Measurements from ENCODE around the gene RGS19. TPM values are rescaled to one million over a fixed set of nuclear protein-coding genes. Genes with fewer than 3 reads are reported as not detected.
"Not testable (repeated sequence)": the region's sequence is repeated elsewhere in the genome, so short reads cannot be mapped to it uniquely, and the experiment has no call there.

RGS19 gene, protein sequence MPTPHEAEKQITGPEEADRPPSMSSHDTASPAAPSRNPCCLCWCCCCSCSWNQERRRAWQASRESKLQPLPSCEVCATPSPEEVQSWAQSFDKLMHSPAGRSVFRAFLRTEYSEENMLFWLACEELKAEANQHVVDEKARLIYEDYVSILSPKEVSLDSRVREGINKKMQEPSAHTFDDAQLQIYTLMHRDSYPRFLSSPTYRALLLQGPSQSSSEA
- 18.5 and 21.3 TPM in 2 replicates for total RNA-seq (2014; rRNA removed; shearing (Covaris generic))

DNA sequence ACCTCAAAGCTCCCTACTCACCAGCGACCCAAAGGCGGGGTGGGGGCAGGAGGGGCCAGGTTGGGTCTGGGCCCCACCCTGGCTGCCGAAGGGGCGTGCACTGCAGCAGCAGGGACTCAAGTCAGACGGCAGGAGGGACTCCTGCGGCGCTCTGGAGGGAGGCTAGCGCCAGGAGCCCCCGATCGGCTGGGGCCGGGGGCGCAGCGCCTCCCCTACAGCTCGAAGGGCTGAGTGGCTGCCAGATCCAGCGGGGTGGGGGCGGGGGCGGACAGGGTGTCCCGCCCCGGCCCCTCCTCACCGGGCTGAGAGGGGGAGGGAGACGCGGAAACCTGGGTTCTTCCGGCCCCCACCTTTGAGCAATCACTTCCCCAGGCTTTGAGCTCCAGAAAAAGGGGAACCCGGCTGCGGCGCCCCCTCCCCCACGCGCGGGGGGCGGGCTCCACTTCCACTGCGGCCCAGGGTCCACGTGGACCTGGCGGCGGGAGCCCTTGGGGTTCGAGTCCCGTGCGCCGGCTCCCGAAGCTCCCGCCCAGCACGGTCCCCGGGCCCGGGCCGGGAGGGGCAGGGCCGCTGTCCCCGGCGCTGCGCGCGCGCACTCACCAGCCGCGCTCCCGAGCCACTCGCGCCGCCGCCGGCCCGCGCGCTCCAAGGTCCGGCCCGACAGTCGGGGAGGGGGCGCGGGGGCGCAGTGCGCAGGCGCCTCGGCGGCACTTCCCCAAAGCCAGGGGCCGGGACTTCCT, at the start of gene RGS19:
Gene RGS19 (minus strand): TSS at position 246 of the 740 bp plus-strand sequence. CDS start 2,632 bp downstream, outside the sequence.
- peak; percentile 62 to 68 for DNase-seq (ENCODE audit: low read depth in 1 of 2, low spot score in 2 of 2)
- H3K27ac ChIP-seq = no peak within 1 kb of the TSS
- peaks cover 16% of the 10 kb centered on the region for H3K27me3 ChIP-seq (replicated peaks)
- H3K36me3 ChIP-seq = peaks cover 8% of the 10 kb centered on the region
- H3K4me1 ChIP-seq (replicated peaks) = peaks cover 47% of the 10 kb centered on the region
- peak within 1 kb of the TSS; percentile 60 for H3K4me3 ChIP-seq
- H3K9me3 ChIP-seq (replicated peaks) = no peaks in the 10 kb centered on the region

DNA sequence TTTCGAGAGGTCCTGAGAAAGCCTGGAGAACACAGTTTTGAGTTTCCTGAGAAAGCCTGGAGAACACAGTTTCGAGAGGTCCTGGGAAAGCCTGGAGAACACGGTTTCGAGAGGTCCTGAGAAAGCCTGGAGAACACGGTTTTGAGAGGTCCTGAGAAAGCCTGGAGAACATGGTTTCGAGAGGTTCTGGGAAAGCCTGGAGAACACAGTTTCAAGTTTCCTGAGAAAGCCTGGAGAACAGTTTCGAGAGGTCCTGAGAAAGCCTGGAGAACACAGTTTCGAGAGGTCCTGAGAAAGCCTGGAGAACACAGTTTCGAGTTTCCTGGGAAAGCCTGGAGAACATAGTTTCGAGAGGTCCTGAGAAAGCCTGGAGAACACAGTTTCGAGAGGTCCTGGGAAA, 44.2 kb upstream of the RGS19 start:
- H3K27me3 ChIP-seq (replicated peaks) = peaks cover 19% of the 10 kb centered on the region
- H3K27ac ChIP-seq; H3K4me3 ChIP-seq; H3K4me1 ChIP-seq (replicated peaks); H3K36me3 ChIP-seq; DNase-seq (ENCODE audit: low read depth in 1 of 2, low spot score in 2 of 2); H3K9me3 ChIP-seq (replicated peaks): not testable (repeated sequence)

DNA sequence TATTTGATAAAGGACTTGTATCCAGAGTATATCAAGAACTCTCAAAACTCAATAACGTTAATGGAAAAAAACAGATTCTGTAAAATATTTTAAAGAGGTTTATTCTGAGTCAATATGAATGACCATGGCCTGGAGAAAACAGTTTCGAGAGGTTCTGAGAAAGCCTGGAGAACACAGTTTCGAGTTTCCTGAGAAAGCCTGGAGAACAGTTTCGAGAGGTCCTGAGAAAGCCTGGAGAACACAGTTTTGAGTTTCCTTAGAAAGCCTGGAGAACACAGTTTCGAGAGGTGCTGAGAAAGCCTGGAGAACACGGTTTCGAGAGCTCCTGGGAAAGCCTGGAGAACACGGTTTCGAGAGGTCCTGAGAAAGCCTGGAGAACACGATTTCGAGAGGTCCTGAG, 43.6 kb upstream of the RGS19 start:
- not testable (repeated sequence) for H3K4me3 ChIP-seq; H3K4me1 ChIP-seq (replicated peaks); H3K27ac ChIP-seq; H3K9me3 ChIP-seq (replicated peaks); H3K36me3 ChIP-seq
- H3K27me3 ChIP-seq (replicated peaks) = peaks cover 19% of the 10 kb centered on the region
- DNase-seq (ENCODE audit: low read depth in 1 of 2, low spot score in 2 of 2) = peak in 1 of 2 experiments; percentile 1

DNA sequence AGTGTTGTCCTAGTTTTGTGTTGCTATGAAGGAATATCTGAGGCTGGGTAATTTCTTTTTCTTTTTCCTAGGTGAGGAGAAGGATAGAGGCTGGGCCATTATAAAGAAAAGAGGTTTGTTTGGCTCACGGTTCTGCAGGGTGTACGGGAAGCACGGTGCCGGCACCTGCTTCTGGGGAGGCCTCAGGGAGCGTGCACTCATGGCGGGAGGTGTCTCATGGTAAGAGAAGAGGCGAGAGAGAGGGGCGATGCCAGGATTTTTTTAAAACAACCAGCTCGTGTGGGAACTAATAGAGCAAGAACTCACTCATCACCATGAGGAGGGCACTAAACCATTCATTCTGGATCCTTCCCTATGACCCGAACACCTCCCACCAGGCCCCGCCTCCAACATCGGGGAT, 42.3 kb upstream of the RGS19 start:
- DNase-seq (ENCODE audit: low read depth in 1 of 2, low spot score in 2 of 2) = no peak
- H3K27ac ChIP-seq = no peak overlapping the region
- H3K36me3 ChIP-seq = no peaks in the 10 kb centered on the region
- peaks cover 4% of the 10 kb centered on the region; the same call in 1 of the 2 replicates for H3K4me1 ChIP-seq (replicated peaks)
- H3K27me3 ChIP-seq (replicated peaks) = peaks cover 19% of the 10 kb centered on the region
- no peaks in the 10 kb centered on the region for H3K9me3 ChIP-seq (replicated peaks)
- H3K4me3 ChIP-seq = no peak overlapping the region

DNA sequence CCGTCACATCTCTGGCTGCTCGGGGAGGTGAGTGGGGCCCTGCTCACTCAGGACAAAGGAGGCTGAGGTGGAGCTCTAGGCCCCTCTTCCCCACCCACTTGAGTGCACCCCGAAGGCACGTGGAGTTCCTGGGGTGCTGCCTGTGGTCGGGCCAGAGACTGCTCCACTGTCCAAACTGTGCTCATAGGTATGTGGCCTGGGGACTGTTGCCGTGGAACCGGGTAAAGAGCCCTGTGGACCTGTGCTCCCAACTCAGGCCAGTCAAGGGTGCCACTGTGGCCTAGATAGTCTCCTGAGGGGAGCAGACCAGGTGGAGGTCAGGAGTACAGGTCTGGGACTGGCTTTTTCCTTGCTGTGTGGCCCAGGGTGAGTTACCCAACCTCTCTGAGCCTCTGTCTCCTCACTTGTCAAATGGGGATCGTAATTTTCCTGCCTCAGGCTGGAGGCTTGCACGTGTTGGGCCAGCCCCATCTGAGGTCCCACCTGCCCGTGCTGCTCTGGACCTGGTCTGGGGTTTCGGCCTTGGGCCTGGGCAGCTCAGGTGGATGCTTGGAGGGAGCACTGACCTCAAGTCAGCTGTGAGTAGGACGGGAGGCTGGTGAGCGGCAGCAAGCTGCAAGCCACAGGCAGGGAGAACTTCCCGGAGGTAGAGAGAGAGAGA, 40.5 kb upstream of the RGS19 start:
- Histone ChIP-seq H3K4me3 (no peak overlapping the region), H3K36me3 (no peaks in the 10 kb centered on the region)
- DNase-seq (ENCODE audit: low read depth in 1 of 2, low spot score in 2 of 2) = peak in 1 of 2 experiments; percentile 31

DNA sequence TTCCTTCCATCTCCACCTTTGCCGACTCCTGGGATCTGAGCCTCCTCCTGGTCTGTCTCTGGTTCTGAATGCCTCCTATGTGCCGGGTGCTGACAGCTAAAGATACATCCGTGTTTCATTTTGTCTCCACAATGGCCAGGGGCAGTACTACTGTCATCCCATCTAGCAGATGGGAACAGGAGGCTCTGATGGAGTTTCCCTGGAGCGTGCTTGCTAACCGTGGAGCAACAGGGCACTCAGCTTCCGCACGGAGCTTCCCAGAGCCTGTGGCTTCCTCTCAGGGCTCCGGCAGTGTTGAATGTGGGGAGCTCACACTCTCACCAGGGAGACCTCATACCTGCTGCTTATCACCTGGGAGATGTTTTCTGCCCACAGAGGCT, 40.0 kb upstream of the RGS19 start:
- Histone ChIP-seq H3K36me3 (no peaks in the 10 kb centered on the region), H3K4me1 (replicated peaks) (peaks cover 4% of the 10 kb centered on the region; the same call in 1 of the 2 replicates), H3K27ac (no peak overlapping the region), H3K27me3 (replicated peaks) (peaks cover 17% of the 10 kb centered on the region), H3K4me3 (no peak overlapping the region), H3K9me3 (replicated peaks) (no peaks in the 10 kb centered on the region)
- DNase-seq (ENCODE audit: low read depth in 1 of 2, low spot score in 2 of 2) = peak in 1 of 2 experiments; percentile 30

More for the DNA sequence above, 40.5 kb upstream of the RGS19 start:
- H3K27ac ChIP-seq = no peak overlapping the region
- peaks cover 19% of the 10 kb centered on the region for H3K27me3 ChIP-seq (replicated peaks)
- H3K4me1 ChIP-seq (replicated peaks) = peaks cover 4% of the 10 kb centered on the region; the same call in 1 of the 2 replicates
- no peaks in the 10 kb centered on the region for H3K9me3 ChIP-seq (replicated peaks)

DNA sequence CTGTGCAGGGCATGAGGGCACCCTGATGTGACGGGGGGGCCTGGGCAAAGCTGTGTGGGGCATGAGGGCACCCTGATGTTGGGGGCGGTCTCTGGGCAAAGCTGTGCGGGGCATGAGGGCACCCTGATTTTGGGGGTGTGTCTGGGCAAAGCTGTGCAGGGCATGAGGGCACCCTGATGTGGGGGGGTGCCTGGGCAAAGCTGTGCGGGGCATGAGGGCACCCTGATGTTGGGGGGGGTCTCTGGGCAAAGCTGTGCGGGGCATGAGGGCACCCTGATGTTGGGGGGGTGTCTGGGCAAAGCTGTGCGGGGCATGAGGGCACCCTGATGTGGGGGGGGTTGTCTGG, 38.1 kb upstream of the RGS19 start:
- not testable (repeated sequence) for H3K9me3 ChIP-seq (replicated peaks); H3K4me1 ChIP-seq (replicated peaks); H3K27ac ChIP-seq; H3K4me3 ChIP-seq; H3K36me3 ChIP-seq
- peaks cover 24% of the 10 kb centered on the region for H3K27me3 ChIP-seq (replicated peaks)
- peak in 1 of 2 experiments; percentile 4 for DNase-seq (ENCODE audit: low read depth in 1 of 2, low spot score in 2 of 2)

DNA sequence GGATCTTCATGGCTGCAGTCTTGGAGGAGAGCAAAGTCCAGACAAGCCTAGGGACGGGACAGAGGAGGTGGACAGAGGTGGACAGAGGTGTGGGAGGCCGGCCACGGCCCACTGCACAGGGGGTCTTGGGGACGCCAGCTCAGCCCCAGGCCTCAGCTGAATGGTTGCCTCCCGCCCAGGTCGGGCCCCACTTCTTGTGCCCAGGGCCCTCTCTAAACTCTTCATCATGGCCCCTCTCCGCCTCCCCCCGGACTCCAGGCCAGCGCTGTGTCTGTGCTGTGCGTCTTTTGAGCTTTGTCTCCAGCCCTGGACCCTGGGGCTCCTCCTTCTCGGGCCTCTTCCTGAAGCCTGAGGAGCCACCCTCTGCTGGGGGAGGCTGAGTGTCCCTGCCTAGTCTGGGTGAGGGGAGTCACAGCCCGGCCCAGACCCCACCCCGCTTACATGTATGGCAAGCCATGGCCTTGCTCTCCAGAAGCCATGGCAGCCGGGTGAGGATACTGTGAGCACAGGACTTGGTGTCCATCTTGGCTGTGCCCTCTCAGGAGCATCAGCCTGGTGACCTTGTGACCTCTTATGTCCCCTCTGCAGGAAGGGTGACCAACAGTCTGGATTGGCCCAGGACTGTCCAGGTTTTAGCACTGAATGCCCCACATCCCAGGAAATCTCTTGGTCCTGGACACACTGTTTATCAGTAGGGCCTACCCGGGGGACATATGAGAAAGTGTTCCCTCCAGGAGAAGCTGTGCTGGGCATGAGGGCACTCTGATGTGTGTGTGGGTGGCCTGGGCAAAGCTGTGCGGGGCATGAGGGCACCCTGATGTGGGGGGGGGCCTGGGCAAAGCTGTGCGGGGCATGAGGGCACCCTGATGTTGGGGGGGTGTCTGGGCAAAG, 37.5 kb upstream of the RGS19 start:
- H3K4me3 ChIP-seq = no peak overlapping the region
- H3K36me3 ChIP-seq = no peaks in the 10 kb centered on the region
- peaks cover 4% of the 10 kb centered on the region; the same call in 1 of the 2 replicates for H3K4me1 ChIP-seq (replicated peaks)
- H3K9me3 ChIP-seq (replicated peaks) = no peaks in the 10 kb centered on the region
- DNase-seq (ENCODE audit: low read depth in 1 of 2, low spot score in 2 of 2) = peak in 1 of 2 experiments; percentile 42
- H3K27me3 ChIP-seq (replicated peaks) = peaks cover 24% of the 10 kb centered on the region
- no peak overlapping the region for H3K27ac ChIP-seq

DNA sequence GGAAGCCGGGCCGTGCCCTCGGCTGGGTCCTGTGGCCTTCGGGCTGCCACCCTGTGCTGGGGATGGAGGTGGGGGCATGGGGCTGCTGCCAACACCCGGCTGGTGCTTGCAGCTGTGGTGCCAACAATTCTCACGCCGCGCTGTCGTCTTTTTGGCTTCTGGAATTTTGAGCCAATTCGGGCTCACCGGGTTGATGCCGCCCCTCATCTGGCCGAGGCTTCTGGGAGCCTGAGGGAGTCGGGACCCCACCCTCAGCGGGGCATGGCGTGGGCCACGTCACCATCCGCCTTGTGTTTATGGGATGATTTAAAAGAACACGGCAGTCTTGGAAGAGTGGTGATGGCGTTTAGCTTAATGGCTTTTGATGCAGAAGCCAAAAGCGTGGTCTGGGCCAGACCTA, 36.7 kb upstream of the RGS19 start:
- H3K27me3 ChIP-seq (replicated peaks) = peaks cover 20% of the 10 kb centered on the region
- H3K27ac ChIP-seq = no peak overlapping the region
- no peaks in the 10 kb centered on the region for H3K9me3 ChIP-seq (replicated peaks)
- H3K36me3 ChIP-seq = no peaks in the 10 kb centered on the region
- H3K4me3 ChIP-seq = no peak overlapping the region
- peaks cover 4% of the 10 kb centered on the region; the same call in 1 of the 2 replicates for H3K4me1 ChIP-seq (replicated peaks)
- DNase-seq (ENCODE audit: low read depth in 1 of 2, low spot score in 2 of 2) = no peak

DNA sequence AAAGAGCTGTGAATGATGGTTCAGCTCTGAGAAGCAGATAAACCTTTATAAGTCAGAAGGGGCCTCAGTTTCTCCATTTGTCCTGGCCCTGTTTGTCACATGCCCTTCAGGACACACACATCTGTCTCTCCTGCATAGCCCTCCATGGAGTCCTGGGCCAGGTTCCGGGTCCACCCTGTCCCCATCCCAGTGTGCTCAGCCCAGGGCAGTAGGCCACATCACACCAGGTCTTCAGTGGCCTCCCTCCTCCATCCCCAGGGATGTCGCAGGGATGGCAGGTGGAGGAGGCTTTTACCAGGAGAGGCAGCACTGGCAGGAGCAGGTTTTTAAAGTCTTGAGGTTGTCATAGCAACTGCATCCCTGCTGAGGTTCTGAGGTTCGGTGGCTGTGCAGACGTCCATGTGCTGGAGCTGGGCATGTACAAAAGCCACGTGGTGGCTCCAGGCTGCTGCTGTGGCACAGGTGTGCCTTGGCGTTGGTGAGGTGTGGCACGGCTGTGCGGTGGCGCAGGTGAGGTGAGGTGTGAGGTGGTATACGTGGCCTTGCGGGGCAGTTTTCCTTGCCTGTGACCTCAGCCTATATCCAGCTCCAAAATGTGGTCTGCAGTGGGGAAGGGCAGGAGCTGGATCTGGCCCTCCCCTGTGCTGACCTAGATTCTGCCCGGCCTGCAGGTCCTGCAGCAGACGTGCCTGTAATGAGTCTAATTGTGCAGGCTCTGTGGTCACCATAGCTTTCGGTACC, 36.0 kb upstream of the RGS19 start:
- H3K4me1 ChIP-seq (replicated peaks) = peaks cover 1% of the 10 kb centered on the region; the same call in 1 of the 2 replicates
- no peak overlapping the region for H3K4me3 ChIP-seq
- DNase-seq (ENCODE audit: low read depth in 1 of 2, low spot score in 2 of 2) = no peak
- no peaks in the 10 kb centered on the region for H3K36me3 ChIP-seq
- no peaks in the 10 kb centered on the region for H3K9me3 ChIP-seq (replicated peaks)
- H3K27ac ChIP-seq = no peak overlapping the region
- peaks cover 22% of the 10 kb centered on the region for H3K27me3 ChIP-seq (replicated peaks)

DNA sequence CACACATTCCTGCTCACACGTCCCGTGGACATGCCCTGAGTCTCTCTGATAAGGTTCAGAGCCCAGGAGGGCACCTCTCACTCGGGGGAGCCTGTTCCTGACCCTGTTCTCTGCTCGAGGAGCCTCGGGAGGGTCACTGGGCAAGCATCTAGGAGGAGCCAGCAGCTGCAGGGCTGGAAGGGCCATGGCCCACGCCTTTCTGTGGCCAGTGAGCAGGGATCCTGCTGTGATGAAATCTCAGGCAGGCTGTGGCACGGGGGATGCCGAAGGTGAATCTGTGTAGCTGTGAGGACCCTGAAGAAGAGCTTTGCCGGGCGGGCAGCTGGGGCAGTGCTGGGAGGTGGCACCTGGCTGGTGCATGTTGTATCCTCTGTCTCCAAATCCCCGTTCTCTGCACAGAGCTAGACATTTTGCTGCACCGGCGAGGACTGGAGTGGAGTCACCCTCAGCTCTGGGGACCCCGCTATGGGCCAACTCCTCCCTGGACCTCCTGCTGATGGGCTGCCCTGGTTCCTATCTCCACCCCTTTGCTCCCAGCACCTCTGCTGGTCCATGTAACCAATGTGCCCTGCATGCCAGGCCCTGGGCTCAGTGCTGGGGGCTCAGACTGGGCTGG, 35.1 kb upstream of the RGS19 start:
- DNase-seq (ENCODE audit: low read depth in 1 of 2, low spot score in 2 of 2) = peak in 1 of 2 experiments; percentile 43
- H3K9me3 ChIP-seq (replicated peaks) = no peaks in the 10 kb centered on the region
- no peak overlapping the region for H3K27ac ChIP-seq
- H3K36me3 ChIP-seq = no peaks in the 10 kb centered on the region
- peaks cover 22% of the 10 kb centered on the region for H3K27me3 ChIP-seq (replicated peaks)
- H3K4me3 ChIP-seq = no peak overlapping the region
- no peaks in the 10 kb centered on the region for H3K4me1 ChIP-seq (replicated peaks)

DNA sequence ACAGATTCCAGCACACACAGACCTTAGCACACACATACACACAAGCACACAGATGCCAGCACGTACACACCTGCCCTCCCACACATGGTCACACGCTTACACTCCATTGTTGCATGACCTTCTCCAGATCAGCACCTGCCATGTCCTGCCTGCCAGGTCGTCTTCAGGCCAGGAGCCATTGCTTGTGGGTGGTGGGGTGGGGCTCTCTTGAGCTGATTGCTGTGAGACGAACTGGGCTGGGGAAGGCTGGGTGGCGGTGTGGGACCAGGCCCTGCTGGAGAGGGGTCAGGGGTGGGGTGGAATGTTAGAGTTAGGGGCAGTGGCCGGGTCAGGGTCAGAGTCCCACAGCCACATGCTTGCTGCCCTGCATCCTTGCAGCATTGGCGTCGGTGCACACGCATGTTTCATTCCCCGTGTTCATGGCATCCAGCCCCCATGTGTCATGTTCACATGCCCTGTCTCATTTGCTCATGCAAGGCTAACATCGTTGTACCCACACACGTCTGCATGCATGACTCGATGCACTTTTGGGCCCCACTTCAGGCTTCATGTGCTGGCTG, 34.6 kb upstream of the RGS19 start:
- no peak for DNase-seq (ENCODE audit: low read depth in 1 of 2, low spot score in 2 of 2)
- no peak overlapping the region for H3K27ac ChIP-seq
- no peak overlapping the region for H3K4me3 ChIP-seq
- no peaks in the 10 kb centered on the region for H3K4me1 ChIP-seq (replicated peaks)
- H3K36me3 ChIP-seq = no peaks in the 10 kb centered on the region
- H3K9me3 ChIP-seq (replicated peaks) = no peaks in the 10 kb centered on the region
- peaks cover 23% of the 10 kb centered on the region for H3K27me3 ChIP-seq (replicated peaks)
